Left lung (tissue), 10 donors: Measurements from ENCODE around the gene USP53. TPM values are rescaled to one million over a fixed set of nuclear protein-coding genes. Genes with fewer than 3 reads are reported as not detected.

Source experiments
- ATAC-seq: fragments of 200-7000 bp; cut with Tn5 transposase; one replicate; pipeline ENCODE4 v1.9.1; 2020; ENCODE audit warnings: moderate library complexity
- DNase-seq, 4 donors: peaks; one replicate each; pipeline ENCODE4 v3.0.0-alpha.2; 2013 to 2020
- H3K27ac ChIP-seq, 2 donors: fragments of 200-600 bp; sonication (generic) in 1 of 2; one replicate each; pipeline versions ENCODE4 v1.5.0 to v1.8.0; 2020 to 2021
- H3K27me3 ChIP-seq, 2 donors: fragments of 200-600 bp; sonication (generic) in 1 of 2; one replicate each; pipeline versions ENCODE4 v1.5.0 to v1.8.0; 2020 to 2021
- H3K36me3 ChIP-seq, 2 donors: fragments of 200-600 bp; sonication (generic) in 1 of 2; one replicate each; pipeline versions ENCODE4 v1.5.0 to v1.8.0; 2020 to 2021
- H3K4me1 ChIP-seq, 2 donors: fragments of 200-600 bp; one replicate each; pipeline ENCODE4 v1.8.0; 2021
- H3K4me3 ChIP-seq, 2 donors: fragments of 200-600 bp; sonication (generic) in 1 of 2; one replicate each; pipeline versions ENCODE4 v1.5.0 to v1.8.0; 2020 to 2021; ENCODE audit warnings: mild to moderate bottlenecking in 1 of 2
- H3K9me3 ChIP-seq, 2 donors: fragments of 200-600 bp; sonication (generic) in 1 of 2; one replicate each; pipeline versions ENCODE4 v1.5.0 to v1.8.0; 2020 to 2021
- intact Hi-C, 2 donors: fragments of 100-400 bp; cut with DNase I; formaldehyde crosslinking; loops; one replicate each; pipeline versions ENCODE4 v1.11.2 to v1.14.2; 2022
- polyA plus RNA-seq, 6 donors: library from polyadenylated mRNA; unstranded; fragments of 120-200 nt; gene quantifications; one replicate each; pipeline ENCODE4 v1.2.1, GENCODE V29; 2013; ENCODE audit not compliant: insufficient read length in 6 of 6
- total RNA-seq, 2 donors: library from RNA; stranded (reverse); fragmentation: NEBNext Ultra II Directional; extraction: Animal tissue kit (Norgen Biotek cat#: 25700); gene quantifications; one replicate each; pipeline ENCODE4 v1.2.1, GENCODE V29; 2021
- TF ChIP-seq, protein P1 (sequence below), 2 donors: fragments of 200-600 bp; sonication (generic) in 1 of 2; IDR thresholded peaks; one replicate each; pipeline versions ENCODE4 v1.5.0 to v1.8.0; 2021; ENCODE audit warnings: antibody characterized with exemption in 2 of 2
- donor health status: DM: no; HTN: yes; CAD: no.
- donor health status: DM: no; HTN: no; CAD: no.

Gene USP53
- total and polyA plus RNA-seq, 8 donors: 25.4 to 51.5 (median 30.6) TPM

DNA sequence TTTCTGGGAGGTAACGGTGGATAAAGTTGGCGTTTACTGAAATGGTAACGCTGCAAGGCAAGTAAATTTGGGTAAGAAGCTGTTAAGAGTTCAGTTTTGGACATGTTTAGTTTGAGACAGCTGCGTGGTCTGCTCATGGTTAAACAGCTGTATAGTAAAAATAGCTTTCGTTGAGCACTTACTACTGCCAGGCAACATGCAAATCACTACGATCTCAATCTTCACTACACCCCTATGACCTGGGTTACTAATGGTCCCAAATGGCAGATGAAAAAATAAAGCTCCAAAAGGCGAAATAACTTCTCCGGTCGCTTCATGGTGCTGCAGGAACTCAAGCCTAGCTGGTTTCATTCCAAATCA lies 87.2 kb downstream of the USP53 start:
- intact Hi-C loops: no loop called here
- peak; percentile 29 for ATAC-seq
- Histone ChIP-seq H3K4me3 (peak overlapping the region; percentile 58 to 68), H3K27ac (peak overlapping the region; percentile 91 to 97), H3K9me3 (no peaks in the 10 kb centered on the region), H3K27me3 (no peaks in the 10 kb centered on the region), H3K4me1 (peaks cover 0 to 25% of the 10 kb centered on the region in 2 donors), H3K36me3 (peaks cover 0 to 28% of the 10 kb centered on the region in 2 donors)
- TF ChIP-seq, protein P1, sequence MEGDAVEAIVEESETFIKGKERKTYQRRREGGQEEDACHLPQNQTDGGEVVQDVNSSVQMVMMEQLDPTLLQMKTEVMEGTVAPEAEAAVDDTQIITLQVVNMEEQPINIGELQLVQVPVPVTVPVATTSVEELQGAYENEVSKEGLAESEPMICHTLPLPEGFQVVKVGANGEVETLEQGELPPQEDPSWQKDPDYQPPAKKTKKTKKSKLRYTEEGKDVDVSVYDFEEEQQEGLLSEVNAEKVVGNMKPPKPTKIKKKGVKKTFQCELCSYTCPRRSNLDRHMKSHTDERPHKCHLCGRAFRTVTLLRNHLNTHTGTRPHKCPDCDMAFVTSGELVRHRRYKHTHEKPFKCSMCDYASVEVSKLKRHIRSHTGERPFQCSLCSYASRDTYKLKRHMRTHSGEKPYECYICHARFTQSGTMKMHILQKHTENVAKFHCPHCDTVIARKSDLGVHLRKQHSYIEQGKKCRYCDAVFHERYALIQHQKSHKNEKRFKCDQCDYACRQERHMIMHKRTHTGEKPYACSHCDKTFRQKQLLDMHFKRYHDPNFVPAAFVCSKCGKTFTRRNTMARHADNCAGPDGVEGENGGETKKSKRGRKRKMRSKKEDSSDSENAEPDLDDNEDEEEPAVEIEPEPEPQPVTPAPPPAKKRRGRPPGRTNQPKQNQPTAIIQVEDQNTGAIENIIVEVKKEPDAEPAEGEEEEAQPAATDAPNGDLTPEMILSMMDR (IDR thresholded peaks at IDR 0.05): no peak
- DNase-seq: peak in 1 of 4 donors; percentile 15

DNA sequence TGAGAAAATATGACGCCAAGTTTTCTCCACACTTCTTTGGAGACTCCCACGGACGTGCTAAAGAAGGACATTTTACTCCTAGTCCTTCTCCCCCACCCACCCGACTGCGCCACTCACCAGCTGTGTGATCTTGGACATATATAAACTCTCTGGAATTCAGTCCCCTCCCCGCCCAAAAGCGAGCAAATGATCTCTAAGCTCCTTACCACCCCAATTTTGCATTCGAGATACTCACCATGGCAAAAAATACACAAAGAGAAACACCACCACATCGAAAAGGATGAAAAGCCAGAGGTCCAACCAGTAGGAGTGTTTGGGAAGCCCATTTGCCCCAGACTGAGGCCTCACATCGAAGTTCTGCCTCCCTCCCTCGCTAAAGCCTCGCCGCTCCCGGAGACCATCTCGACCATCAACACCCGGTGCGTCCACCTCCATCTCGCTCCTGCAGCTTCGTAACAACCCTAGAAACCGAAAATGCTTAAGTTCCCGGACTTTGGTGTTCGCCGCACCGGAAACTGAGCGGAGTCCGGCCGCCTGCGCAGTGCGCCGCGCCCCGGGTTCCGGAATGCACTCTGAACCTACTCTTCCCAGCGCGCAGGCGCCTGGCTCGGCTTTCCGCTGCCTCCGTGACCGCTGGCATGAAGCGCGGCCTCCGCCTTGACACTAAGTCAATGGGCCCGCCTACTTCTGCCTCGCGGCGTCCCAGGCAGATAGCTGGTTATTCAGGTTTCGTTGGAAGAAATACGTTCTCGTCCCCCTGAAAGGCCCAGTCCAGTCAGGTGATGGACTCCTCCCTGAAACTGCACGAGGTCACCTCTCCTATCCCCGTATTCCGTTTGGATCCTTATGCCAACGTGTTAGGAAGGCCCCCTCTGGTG lies 87.8 kb downstream of the USP53 start:
- peaks cover 0 to 25% of the 10 kb centered on the region in 2 donors for H3K4me1 ChIP-seq
- no peaks in the 10 kb centered on the region for H3K9me3 ChIP-seq
- DNase-seq (peak; percentile 91 to 99 (median 96)), ATAC-seq (peak; percentile 97)
- peak overlapping the region; percentile 91 to 97 for H3K27ac ChIP-seq
- TF ChIP-seq, protein P1 (IDR thresholded peaks at IDR 0.05): no peak
- peak overlapping the region; percentile 58 to 68 for H3K4me3 ChIP-seq
- no peaks in the 10 kb centered on the region for H3K27me3 ChIP-seq
- H3K36me3 ChIP-seq: peaks cover 0 to 28% of the 10 kb centered on the region in 2 donors
- intact Hi-C loops: no loop called here

DNA sequence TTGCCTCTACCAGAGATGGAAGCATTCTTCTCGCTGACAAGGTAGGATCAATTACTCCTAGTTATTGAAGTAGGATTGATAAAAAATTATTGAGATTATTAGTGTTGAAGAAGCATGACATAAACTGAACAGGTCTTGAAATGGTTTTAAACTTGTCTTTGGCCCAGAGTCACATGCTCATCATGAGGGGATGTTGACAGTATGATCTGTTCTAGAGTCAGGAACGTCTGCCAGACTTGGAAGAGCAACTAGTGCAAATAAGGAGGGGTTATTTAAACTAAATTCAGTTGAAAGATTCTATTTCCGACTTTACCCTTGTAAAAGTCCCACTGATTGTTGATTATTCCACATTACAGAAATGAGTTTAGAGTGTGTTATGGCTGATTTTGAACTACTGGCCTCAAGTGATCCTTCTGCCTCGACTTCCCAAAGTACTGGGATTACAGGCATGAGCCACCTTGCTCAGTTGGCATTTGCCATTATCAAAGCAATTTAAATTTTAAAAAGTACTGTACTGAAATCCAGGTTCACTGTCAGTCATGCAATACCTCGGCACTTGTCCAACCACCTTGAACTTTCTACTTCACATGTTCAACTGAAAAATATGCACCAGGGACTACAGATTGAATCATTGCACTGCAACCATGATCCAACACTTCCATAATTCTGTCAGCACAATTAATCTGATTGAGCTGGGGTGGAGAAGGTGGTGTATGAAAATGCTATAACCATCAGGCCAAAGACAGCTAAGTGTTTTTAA lies 89.7 kb downstream of the USP53 start:
- no peak for ATAC-seq
- DNase-seq: no peak
- no peaks in the 10 kb centered on the region for H3K27me3 ChIP-seq
- TF ChIP-seq, protein P1 (IDR thresholded peaks at IDR 0.05): no peak
- H3K4me3 ChIP-seq: no peak overlapping the region
- H3K4me1 ChIP-seq: peaks cover 0 to 21% of the 10 kb centered on the region in 2 donors
- H3K36me3 ChIP-seq: peaks cover 0 to 13% of the 10 kb centered on the region in 2 donors
- intact Hi-C loops: no loop called here
- H3K27ac ChIP-seq: no peak overlapping the region
- no peaks in the 10 kb centered on the region for H3K9me3 ChIP-seq

DNA sequence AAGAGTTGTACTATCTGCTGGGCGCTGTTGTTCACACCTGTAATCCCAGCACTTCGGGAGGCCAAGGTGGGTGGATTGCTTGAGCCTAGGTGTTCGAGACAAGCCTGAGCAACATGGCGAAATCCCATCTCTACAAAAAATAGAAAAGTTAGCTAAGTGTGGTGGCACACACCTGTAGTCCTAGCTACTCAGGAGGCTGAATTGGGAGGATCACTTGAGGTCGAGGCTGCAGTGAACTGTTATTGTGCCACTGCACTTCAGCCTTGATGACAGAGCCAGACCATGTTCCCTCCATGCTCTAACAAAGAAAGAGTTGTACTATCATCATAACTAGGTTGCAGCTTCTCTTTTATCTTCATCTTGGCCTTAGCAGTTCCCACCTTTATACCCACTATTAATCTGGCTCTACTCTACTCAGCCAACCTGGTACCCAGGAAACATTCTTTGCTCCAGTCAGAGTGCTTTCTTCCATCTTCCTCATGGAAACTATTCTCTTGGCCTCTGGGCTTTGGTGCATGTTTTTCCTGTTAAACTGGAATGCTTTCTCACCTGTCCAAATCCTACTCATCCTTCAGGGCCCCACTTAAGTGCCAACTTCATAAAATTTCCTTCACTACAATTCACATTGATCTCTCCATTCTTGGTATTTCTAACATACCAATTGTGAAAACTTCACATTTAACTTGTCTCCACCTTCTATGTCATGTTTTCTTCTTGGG lies 91.2 kb downstream of the USP53 start:
- intact Hi-C loops: no loop called here
- Histone ChIP-seq H3K27ac (no peak overlapping the region), H3K36me3 (no peaks in the 10 kb centered on the region), H3K4me1 (peaks cover 0 to 6% of the 10 kb centered on the region in 2 donors), H3K9me3 (no peaks in the 10 kb centered on the region), H3K27me3 (no peaks in the 10 kb centered on the region), H3K4me3 (no peak overlapping the region)
- TF ChIP-seq, protein P1 (IDR thresholded peaks at IDR 0.05): no peak
- no peak for ATAC-seq
- no peak for DNase-seq
